Stimulated activated naive B cell treated with anti-CD40 and anti-IgM and Interleukin-4, amounts not matched to agents 10 μg/mL and 1 μg/mL and 100 μg/mL, for 72 hours (primary cell): Measurements from ENCODE around the gene CHRNA10.
"Not testable (repeated sequence)": the region's sequence is repeated elsewhere in the genome, so short reads cannot be mapped to it uniquely, and the experiment has no call there.

Source experiments
- ATAC-seq, 2 donors: fragments of 150-1000 bp; cut with Tn5 transposase; replicated peaks; 2 replicates each; pipeline ENCODE4 v1.10.0; 2021; ENCODE audit warnings: moderate library complexity in 1 of 2
- DNase-seq: peaks from one replicate; pipeline ENCODE4 v3.0.0; 2021
- H3K27ac Mint-ChIP-seq: one replicate; pipeline ENCODE4 v1.8.0; 2022; ENCODE audit warnings: mild to moderate bottlenecking, mixed read lengths
- H3K27me3 Mint-ChIP-seq, 2 donors: one replicate each; pipeline ENCODE4 v1.8.0; 2022; ENCODE audit warnings: mixed read lengths in 2 of 2
- H3K36me3 Mint-ChIP-seq, 2 donors: one replicate each; pipeline ENCODE4 v1.8.0; 2022; ENCODE audit warnings: mixed read lengths in 2 of 2, mild to moderate bottlenecking in 1 of 2
- H3K4me1 Mint-ChIP-seq, 2 donors: one replicate each; pipeline ENCODE4 v1.8.0; 2022; ENCODE audit warnings: mixed read lengths in 2 of 2, mild to moderate bottlenecking in 1 of 2
- H3K4me3 Mint-ChIP-seq, 2 donors: one replicate each; pipeline ENCODE4 v1.8.0; 2022; ENCODE audit warnings: mild to moderate bottlenecking in 2 of 2, mixed read lengths in 2 of 2, moderate library complexity in 1 of 2
- H3K9me3 Mint-ChIP-seq, 2 donors: one replicate each; pipeline ENCODE4 v1.8.0; 2022; ENCODE audit warnings: mixed read lengths in 2 of 2, mild to moderate bottlenecking in 1 of 2

CHRNA10 gene

GRCh38 chr11:3675971-3676370 lies 4.8 kb upstream of the CHRNA10 start:
- DNase-seq = no peak
- Mint-ChIP-seq H3K27ac (no peak overlapping the region), H3K4me1 (no peaks in the 10 kb centered on the region)

DNA sequence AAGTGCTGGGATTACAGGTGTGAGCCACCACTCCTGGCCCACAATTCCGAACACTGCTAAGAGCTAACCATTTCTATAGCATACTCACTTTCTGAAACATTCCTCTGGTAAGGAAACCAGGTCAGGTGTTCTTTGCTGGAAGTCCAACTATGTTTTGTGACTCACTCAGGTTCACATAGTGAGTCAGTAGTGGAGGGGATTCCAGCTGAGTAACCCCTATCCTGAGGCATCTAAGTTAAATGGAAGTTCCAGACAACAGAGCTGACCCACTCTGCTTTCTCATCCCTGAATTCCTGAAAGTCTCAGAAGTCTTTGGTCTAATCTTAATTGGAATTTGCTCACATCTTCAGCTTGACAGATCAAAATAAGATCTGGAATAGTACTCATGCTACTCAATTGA lies 3.0 kb upstream of the CHRNA10 start:
- ATAC-seq (no peak), DNase-seq (no peak)
- Mint-ChIP-seq H3K4me3 (no peak overlapping the region), H3K27ac (no peak overlapping the region), H3K36me3 (peaks cover 61 to 70% of the 10 kb centered on the region in 2 donors), H3K27me3 (no peaks in the 10 kb centered on the region), H3K4me1 (no peaks in the 10 kb centered on the region), H3K9me3 (no peaks in the 10 kb centered on the region)

More at GRCh38 chr11:3675971-3676370, 4.8 kb upstream of the CHRNA10 start:
- no peak for ATAC-seq
- Mint-ChIP-seq H3K4me3 (no peak overlapping the region), H3K36me3 (peaks cover 61 to 68% of the 10 kb centered on the region in 2 donors), H3K27me3 (no peaks in the 10 kb centered on the region), H3K9me3 (no peaks in the 10 kb centered on the region)

DNA sequence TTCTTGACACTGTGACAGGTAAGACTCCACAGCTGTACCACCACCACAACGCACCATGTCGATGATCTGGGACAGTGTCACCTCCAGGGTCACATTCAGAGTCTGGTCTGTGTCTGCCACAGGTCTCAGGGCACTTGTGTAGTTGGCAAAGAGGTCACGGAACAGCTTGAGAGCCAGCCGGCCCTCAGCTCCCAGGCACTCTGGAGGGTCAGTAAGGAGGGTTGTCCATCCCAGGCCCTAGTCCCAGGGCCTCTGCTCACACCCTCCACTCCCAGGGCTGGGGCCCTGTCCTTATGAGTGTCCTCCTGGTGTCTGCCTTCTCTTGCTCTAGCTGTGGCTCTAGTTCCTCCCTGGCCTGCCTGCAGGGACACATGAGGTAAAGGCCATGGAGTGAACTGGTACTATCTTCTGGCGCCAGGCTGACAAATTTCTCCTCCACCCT lies 1.4 kb downstream of the CHRNA10 start:
- DNase-seq (no peak), ATAC-seq (no peak)
- no peaks in the 10 kb centered on the region for H3K9me3 Mint-ChIP-seq
- H3K27ac Mint-ChIP-seq = no peak overlapping the region
- H3K4me3 Mint-ChIP-seq = no peak overlapping the region
- H3K27me3 Mint-ChIP-seq = no peaks in the 10 kb centered on the region
- H3K4me1 Mint-ChIP-seq = no peaks in the 10 kb centered on the region
- peaks cover 53 to 74% of the 10 kb centered on the region in 2 donors for H3K36me3 Mint-ChIP-seq

DNA sequence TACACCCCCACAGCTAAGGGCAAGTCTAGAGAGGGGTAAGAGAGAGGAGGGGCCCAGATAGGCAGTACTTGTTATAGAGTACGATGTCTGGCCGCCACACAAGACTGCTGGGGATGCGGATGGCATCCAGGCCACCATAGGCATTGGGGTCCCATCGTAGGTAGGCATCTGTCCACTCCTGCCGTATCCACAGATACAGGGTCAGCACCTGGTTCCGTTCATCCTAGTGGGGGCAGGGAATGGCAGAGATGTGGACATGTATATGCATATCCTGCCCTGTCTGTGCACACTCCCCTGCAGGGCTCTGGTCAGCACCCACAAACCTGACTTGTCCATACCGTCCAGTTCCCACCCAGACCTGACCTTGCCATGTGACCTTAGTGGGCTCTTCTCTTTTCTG lies 2.1 kb downstream of the CHRNA10 start:
- DNase-seq (no peak), ATAC-seq (no peak)
- Mint-ChIP-seq H3K4me1 (no peaks in the 10 kb centered on the region), H3K27ac (no peak overlapping the region), H3K9me3 (no peaks in the 10 kb centered on the region), H3K36me3 (peaks cover 56 to 73% of the 10 kb centered on the region in 2 donors), H3K4me3 (no peak overlapping the region), H3K27me3 (no peaks in the 10 kb centered on the region)

- Mint-ChIP-seq H3K9me3 (no peaks in the 10 kb centered on the region), H3K27ac (no peak overlapping the region), H3K36me3 (peaks cover 53 to 73% of the 10 kb centered on the region in 2 donors), H3K27me3 (no peaks in the 10 kb centered on the region), H3K4me3 (no peak overlapping the region), H3K4me1 (no peaks in the 10 kb centered on the region)
- ATAC-seq (no peak), DNase-seq (no peak)
Measured at GRCh38 chr11:3667149-3668035, 3.8 kb downstream of the CHRNA10 start.

- DNase-seq (no peak), ATAC-seq (no peak)
- no peaks in the 10 kb centered on the region for H3K4me1 Mint-ChIP-seq
- H3K27me3 Mint-ChIP-seq = no peaks in the 10 kb centered on the region
- H3K27ac Mint-ChIP-seq = no peak overlapping the region
- H3K9me3 Mint-ChIP-seq = no peaks in the 10 kb centered on the region
- H3K4me3 Mint-ChIP-seq = no peak overlapping the region
- H3K36me3 Mint-ChIP-seq = peaks cover 46 to 66% of the 10 kb centered on the region in 2 donors
Measured at GRCh38 chr11:3666023-3666530, 5.1 kb downstream of the CHRNA10 start.

DNA sequence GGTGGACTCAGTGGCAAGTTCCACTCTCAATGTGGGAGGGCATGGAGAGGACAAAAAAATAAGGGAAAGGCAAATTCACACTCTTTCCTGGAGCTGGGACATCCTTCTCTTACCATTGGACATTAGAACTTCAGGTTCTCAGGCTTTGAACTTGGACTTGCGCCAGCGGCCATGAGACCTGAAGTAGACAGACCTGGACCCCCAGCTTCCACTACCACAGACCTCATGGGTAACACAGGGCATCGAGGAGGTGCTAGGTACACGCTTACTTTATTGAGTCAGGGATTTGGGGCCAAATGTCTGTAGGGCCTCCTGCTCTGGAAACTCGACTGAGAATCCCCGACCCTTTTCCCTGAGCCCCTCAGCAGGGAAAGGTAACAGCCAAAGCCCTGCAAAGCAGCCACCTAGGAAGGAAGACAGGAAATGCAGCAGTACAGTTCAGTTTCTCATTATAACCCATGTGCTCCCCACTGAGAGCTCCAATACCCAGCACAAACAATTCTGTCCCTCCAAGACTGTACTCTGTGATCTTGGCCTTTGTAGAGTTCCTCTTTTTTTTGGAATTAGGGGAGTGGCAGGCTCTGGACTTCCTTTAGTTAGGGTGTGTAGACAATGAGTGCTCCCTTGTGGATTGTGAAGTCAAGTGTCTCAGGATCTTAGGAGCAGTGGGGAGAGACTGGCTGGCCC lies 5.7 kb downstream of the CHRNA10 start:
- DNase-seq (no peak), ATAC-seq (no peak)
- Mint-ChIP-seq H3K27me3 (no peaks in the 10 kb centered on the region), H3K36me3 (peaks cover 40 to 60% of the 10 kb centered on the region in 2 donors), H3K4me3 (no peak overlapping the region), H3K9me3 (no peaks in the 10 kb centered on the region), H3K27ac (no peak overlapping the region), H3K4me1 (no peaks in the 10 kb centered on the region)

- Mint-ChIP-seq H3K4me1 (no peaks in the 10 kb centered on the region), H3K27ac (peak overlapping the region; percentile 32)
Measured at GRCh38 chr11:3664032-3664630, 7.1 kb downstream of the CHRNA10 start.

DNA sequence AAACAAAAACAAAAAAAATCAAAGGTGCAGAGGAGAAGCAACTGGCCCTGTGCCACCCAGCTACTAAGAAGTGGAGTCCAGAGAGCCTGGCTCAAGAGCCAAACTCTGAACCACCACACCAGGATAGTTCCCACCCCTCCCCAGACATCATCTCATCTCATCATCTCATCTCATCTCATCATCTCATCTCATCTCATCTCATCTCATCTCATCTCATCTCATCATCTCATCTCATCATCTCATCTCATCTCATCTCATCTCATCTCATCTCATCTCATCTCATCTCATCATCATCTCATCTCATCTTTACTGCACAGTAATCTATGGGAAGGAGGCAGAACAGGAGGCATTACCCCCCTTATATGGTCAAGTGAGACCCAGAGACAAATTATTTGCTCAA lies 8.3 kb downstream of the CHRNA10 start:
- Mint-ChIP-seq H3K27ac (no peak overlapping the region), H3K4me1 (no peaks in the 10 kb centered on the region), H3K4me3 (no peak overlapping the region), H3K9me3 (no peaks in the 10 kb centered on the region), H3K36me3 (peaks cover 22 to 35% of the 10 kb centered on the region in 2 donors), H3K27me3 (peaks cover 5 to 7% of the 10 kb centered on the region in 2 donors)
- DNase-seq = no peak
- no peak for ATAC-seq

More at GRCh38 chr11:3664032-3664630, 7.1 kb downstream of the CHRNA10 start:
- Mint-ChIP-seq H3K9me3 (no peaks in the 10 kb centered on the region), H3K36me3 (peaks cover 29 to 47% of the 10 kb centered on the region in 2 donors), H3K4me3 (no peak overlapping the region), H3K27me3 (no peaks in the 10 kb centered on the region)
- ATAC-seq = no peak
- no peak for DNase-seq

- Mint-ChIP-seq H3K9me3 (no peaks in the 10 kb centered on the region), H3K27me3 (peaks cover 5 to 7% of the 10 kb centered on the region in 2 donors), H3K4me3 (no peak overlapping the region), H3K27ac (no peak overlapping the region), H3K36me3 (peaks cover 18 to 26% of the 10 kb centered on the region in 2 donors), H3K4me1 (no peaks in the 10 kb centered on the region)
- DNase-seq (no peak), ATAC-seq (no peak)
Measured at GRCh38 chr11:3660960-3661359, 10.2 kb downstream of the CHRNA10 start.

DNA sequence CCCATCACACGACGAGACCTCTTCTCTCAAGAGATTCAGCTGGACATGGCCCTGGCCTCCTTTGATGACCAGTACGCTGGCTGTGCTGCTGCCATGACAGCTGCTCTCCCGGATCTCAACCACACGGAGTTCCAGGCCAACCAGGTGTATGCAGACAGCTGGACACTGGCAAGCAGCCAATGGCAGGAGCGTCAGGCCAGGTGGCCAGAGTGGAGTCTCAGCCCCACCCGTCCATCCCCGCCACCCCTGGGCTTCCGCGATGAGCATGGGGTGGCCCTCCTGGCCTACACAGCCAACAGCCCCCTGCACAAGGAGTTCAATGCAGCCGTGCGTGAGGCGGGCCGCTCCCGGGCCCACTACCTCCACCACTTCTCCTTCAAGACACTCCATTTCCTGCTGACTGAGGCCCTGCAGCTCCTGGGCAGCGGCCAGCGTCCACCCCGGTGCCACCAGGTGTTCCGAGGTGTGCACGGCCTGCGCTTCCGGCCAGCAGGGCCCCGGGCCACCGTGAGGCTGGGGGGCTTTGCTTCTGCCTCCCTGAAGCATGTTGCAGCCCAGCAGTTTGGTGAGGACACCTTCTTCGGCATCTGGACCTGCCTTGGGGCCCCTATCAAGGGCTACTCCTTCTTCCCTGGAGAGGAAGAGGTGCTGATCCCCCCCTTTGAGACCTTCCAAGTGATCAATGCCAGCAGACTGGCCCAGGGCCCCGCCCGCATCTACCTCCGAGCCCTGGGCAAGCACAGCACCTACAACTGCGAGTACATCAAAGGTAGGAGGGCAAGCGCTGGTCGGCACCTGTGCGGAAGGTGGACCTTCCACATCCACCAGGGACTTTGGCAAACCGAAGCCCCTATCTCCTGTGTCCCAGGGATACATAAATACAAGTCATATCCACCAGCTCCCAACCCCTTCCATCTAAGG lies 11.3 kb downstream of the CHRNA10 start:
- Mint-ChIP-seq H3K4me3 (no peak overlapping the region), H3K27me3 (peaks cover 5 to 11% of the 10 kb centered on the region in 2 donors), H3K36me3 (peaks cover 10 to 15% of the 10 kb centered on the region in 2 donors), H3K9me3 (no peaks in the 10 kb centered on the region), H3K4me1 (no peaks in the 10 kb centered on the region), H3K27ac (no peak overlapping the region)
- ATAC-seq = no peak
- no peak for DNase-seq

DNA sequence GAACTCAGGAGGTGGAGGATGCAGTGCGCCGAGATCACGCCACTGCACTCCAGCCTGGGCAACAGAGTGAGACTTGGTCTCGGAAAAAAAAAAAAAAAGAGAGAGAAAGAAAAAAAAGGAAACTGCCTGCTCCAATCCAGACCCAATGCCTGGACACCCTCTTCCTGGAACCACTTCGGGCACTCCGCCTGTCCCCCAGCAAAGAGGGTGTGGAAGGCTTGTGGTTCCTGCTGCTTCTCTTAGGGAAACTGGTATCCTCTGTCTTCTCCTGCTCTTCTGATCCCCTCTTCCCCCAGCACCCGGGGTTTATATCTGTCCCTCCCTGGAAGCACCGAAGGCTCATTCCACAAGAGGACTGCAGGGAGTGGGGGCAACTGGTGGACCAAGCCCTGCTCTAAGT lies 12.9 kb downstream of the CHRNA10 start:
- H3K36me3 Mint-ChIP-seq = peaks cover 0 to 4% of the 10 kb centered on the region in 2 donors
- no peaks in the 10 kb centered on the region for H3K4me1 Mint-ChIP-seq
- no peak overlapping the region for H3K4me3 Mint-ChIP-seq
- H3K27me3 Mint-ChIP-seq = peaks cover 5 to 11% of the 10 kb centered on the region in 2 donors
- H3K27ac Mint-ChIP-seq = no peak overlapping the region
- no peak for DNase-seq
- no peak for ATAC-seq
- H3K9me3 Mint-ChIP-seq = no peaks in the 10 kb centered on the region

DNA sequence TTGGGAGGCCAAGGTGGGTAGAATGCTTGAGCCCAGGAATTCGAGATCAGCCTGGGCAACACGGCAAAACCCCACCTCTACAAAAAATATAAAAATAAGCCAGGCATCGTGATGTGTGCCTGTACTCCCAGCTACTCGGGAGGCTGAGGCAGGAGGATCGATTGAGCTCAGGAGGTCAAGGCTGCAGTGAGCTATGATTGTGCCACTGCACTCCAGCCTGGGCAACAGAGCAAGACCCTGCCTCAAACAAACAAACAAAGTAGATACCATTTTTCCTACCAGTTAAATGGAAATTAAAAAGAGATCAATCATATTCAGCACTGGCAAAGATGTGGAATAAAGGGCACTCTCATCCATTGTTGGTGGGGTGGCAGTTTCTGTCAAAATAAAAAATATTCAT lies 13.9 kb downstream of the CHRNA10 start:
- H3K36me3 Mint-ChIP-seq, H3K9me3 Mint-ChIP-seq, H3K4me1 Mint-ChIP-seq, H3K4me3 Mint-ChIP-seq, ATAC-seq, DNase-seq, H3K27ac Mint-ChIP-seq: not testable (repeated sequence)
- H3K27me3 Mint-ChIP-seq = peaks cover 5 to 11% of the 10 kb centered on the region in 2 donors
